Activated B cell treated with CpG ODN at 0.5 μM for 24 hours (primary cell): ENCODE results near the gene SKP1. TPM values are rescaled to one million over a fixed set of nuclear protein-coding genes. Genes with fewer than 3 reads are reported as not detected.

Source experiments
- ATAC-seq: fragments of 200-7000 bp; cut with Tn5 transposase; one replicate; pipeline ENCODE4 v1.10.0; 2021; ENCODE audit warnings: low read depth, mild to moderate bottlenecking, moderate library complexity
- CTCF ChIA-PET: fragments of 350-600 bp; sonication (Branson Sonifier 250); formaldehyde crosslinking; loops from one replicate; lab custom pipeline; 2021; ENCODE audit warnings: antibody characterized with exemption; lab: Charles Lee
- POLR2A ChIA-PET: fragments of 350-600 bp; sonication (Branson Sonifier 250); formaldehyde crosslinking; loops from one replicate; lab custom pipeline; 2021; ENCODE audit warnings: antibody characterized with exemption; lab: Charles Lee
- DNase-seq: peaks from one replicate; pipeline ENCODE4 v3.0.0; 2022
- H3K27ac Mint-ChIP-seq: one replicate; pipeline ENCODE4 v1.8.0; 2020; ENCODE audit warnings: mixed read lengths
- H3K27me3 Mint-ChIP-seq: one replicate; pipeline ENCODE4 v1.8.0; 2021; ENCODE audit warnings: mixed read lengths
- H3K36me3 Mint-ChIP-seq: one replicate; pipeline ENCODE4 v1.8.0; 2021; ENCODE audit warnings: low read depth, mixed read lengths
- H3K4me1 Mint-ChIP-seq: one replicate; pipeline ENCODE4 v1.8.0; 2021; ENCODE audit warnings: mixed read lengths
- H3K4me3 Mint-ChIP-seq: one replicate; pipeline ENCODE4 v1.8.0; 2020; ENCODE audit warnings: mild to moderate bottlenecking, mixed read lengths
- H3K9me3 Mint-ChIP-seq: one replicate; pipeline ENCODE4 v1.8.0; 2020; ENCODE audit warnings: mixed read lengths
- CTCF ChIP-seq: fragments of 200-600 bp; IDR thresholded peaks from one replicate; pipeline ENCODE4 v1.8.0; 2022; ENCODE audit warnings: antibody characterized with exemption, mild to moderate bottlenecking
- intact Hi-C: fragments of 100-400 bp; cut with micrococcal nuclease; formaldehyde crosslinking; loops from one replicate; pipeline ENCODE4 v1.15.1; 2024
- total RNA-seq: library from RNA; stranded (reverse); gene quantifications from 2 replicates; pipeline ENCODE4 v1.2.3, GENCODE V29; 2022

SKP1 gene
- total RNA-seq, 1 donor from 2014 or later: 211 TPM

GRCh38 chr5:134101686-134102439 is 74.9 kb downstream of the SKP1 start:
- Mint-ChIP-seq H3K4me1 (peaks cover 56% of the 10 kb centered on the region), H3K27ac (peak overlapping the region; percentile 99), H3K9me3 (no peaks in the 10 kb centered on the region), H3K4me3 (peak overlapping the region; percentile 32), H3K36me3 (no peaks in the 10 kb centered on the region), H3K27me3 (no peaks in the 10 kb centered on the region)
- POLR2A ChIA-PET: interaction anchor here (0.6 to 4.9 kb wide), 12 partner anchors 9 to 141 kb away, joined by 3 to 71 read pairs (median 14); partner anchors contain the start of genes PPP2CA, SKP1, TCF7 and VDAC1
- no peak for TF ChIP-seq CTCF
- CTCF ChIA-PET: interaction anchor here (0.5 to 4.2 kb wide), 7 partner anchors 12 to 393 kb away, joined by 3 to 51 read pairs (median 5); partner anchors contain the start of gene TCF7
- DNase-seq (peak; percentile 76), ATAC-seq (peak; percentile 38)
- intact Hi-C loops: loop anchor here (1.0 to 5.0 kb wide), 4 partner anchors 44 to 1050 kb away; partner anchors contain the start of genes HSPA4 and UBE2B

GRCh38 chr5:134100283-134101091 is 76.3 kb downstream of the SKP1 start:
- no peaks in the 10 kb centered on the region for H3K36me3 Mint-ChIP-seq
- intact Hi-C loops: loop anchor here (1.0 to 5.0 kb wide), 10 partner anchors 14 to 1048 kb away; partner anchors contain the start of genes HSPA4, SKP1, TCF7 and UBE2B
- DNase-seq: peak; percentile 68
- H3K4me3 Mint-ChIP-seq: peak overlapping the region; percentile 81
- peaks cover 56% of the 10 kb centered on the region for H3K4me1 Mint-ChIP-seq
- POLR2A ChIA-PET: interaction anchor here (0.5 to 4.9 kb wide), 34 partner anchors 8 to 1137 kb away, joined by 3 to 71 read pairs (median 4); partner anchors contain the start of genes AFF4, JADE2, PPP2CA and SKP1
- peak overlapping the region; percentile 99 for H3K27ac Mint-ChIP-seq
- ATAC-seq: peak; percentile 84
- H3K9me3 Mint-ChIP-seq: no peaks in the 10 kb centered on the region
- no peak for TF ChIP-seq CTCF
- H3K27me3 Mint-ChIP-seq: no peaks in the 10 kb centered on the region
- CTCF ChIA-PET: interaction anchor here (0.7 to 4.2 kb wide), 10 partner anchors 13 to 138 kb away, joined by 3 to 51 read pairs (median 6); partner anchors contain the start of gene TCF7

GRCh38 chr5:134099939-134100282 is 76.8 kb downstream of the SKP1 start:
- POLR2A ChIA-PET: interaction anchor here (0.5 to 4.9 kb wide), 33 partner anchors 10 to 1137 kb away, joined by 3 to 71 read pairs (median 4); partner anchors contain the start of genes AFF4, JADE2, PPP2CA and SKP1

GRCh38 chr5:134099288-134099872 is 77.4 kb downstream of the SKP1 start:
- Mint-ChIP-seq H3K4me3 (peak overlapping the region; percentile 81), H3K4me1 (peaks cover 50% of the 10 kb centered on the region), H3K27ac (peak overlapping the region; percentile 99), H3K9me3 (no peaks in the 10 kb centered on the region), H3K36me3 (no peaks in the 10 kb centered on the region), H3K27me3 (no peaks in the 10 kb centered on the region)
- TF ChIP-seq CTCF: no peak
- no peak for ATAC-seq
- intact Hi-C loops: no loop called here
- DNase-seq: no peak
- POLR2A ChIA-PET: interaction anchor here (0.5 to 4.9 kb wide), 26 partner anchors 13 to 1136 kb away, joined by 3 to 71 read pairs (median 4); partner anchors contain the start of genes AFF4, PPP2CA, SKP1 and TCF7
- CTCF ChIA-PET: interaction anchor here (0.7 to 4.2 kb wide), 6 partner anchors 14 to 137 kb away, joined by 3 to 51 read pairs (median 6); partner anchors contain the start of gene TCF7

More at GRCh38 chr5:134099939-134100282, 76.8 kb downstream of the SKP1 start:
- Mint-ChIP-seq H3K9me3 (no peaks in the 10 kb centered on the region), H3K36me3 (no peaks in the 10 kb centered on the region), H3K27ac (peak overlapping the region; percentile 99), H3K27me3 (no peaks in the 10 kb centered on the region), H3K4me3 (peak overlapping the region; percentile 81), H3K4me1 (peaks cover 54% of the 10 kb centered on the region)
- no peak for TF ChIP-seq CTCF
- DNase-seq (no peak), ATAC-seq (no peak)
- CTCF ChIA-PET: interaction anchor here (0.7 to 4.2 kb wide), 8 partner anchors 14 to 137 kb away, joined by 3 to 51 read pairs (median 6); partner anchors contain the start of gene TCF7
- intact Hi-C loops: loop anchor here (1.0 to 5.0 kb wide), 10 partner anchors 14 to 1048 kb away; partner anchors contain the start of genes HSPA4, SKP1, TCF7 and UBE2B

Other genes starting within 250 kb of the SKP1 start
- 25.5 and 25.7 TPM in 2 replicates for gene C5orf15, start 208.3 kb downstream of the SKP1 start, total RNA-seq
- 158 and 164 TPM in 2 replicates for gene VDAC1, start 172.0 kb downstream of the SKP1 start, total RNA-seq
- 13.2 and 15.8 TPM in 2 replicates for gene TCF7, start 62.3 kb downstream of the SKP1 start, total RNA-seq
- gene PPP2CA, start 49.1 kb upstream of the SKP1 start, total RNA-seq: 103 and 118 TPM in 2 replicates
- gene CDKL3, start 190.2 kb upstream of the SKP1 start, total RNA-seq: 0.54 and 2.1 TPM in 2 replicates
- gene UBE2B, start 194.6 kb upstream of the SKP1 start, total RNA-seq: 60.4 and 64.4 TPM in 2 replicates
- gene CDKN2AIPNL, start 234.9 kb upstream of the SKP1 start, total RNA-seq: 21.6 and 22.4 TPM in 2 replicates